WTC11 (cell line): ENCODE results near the gene GLG1. TPM values are rescaled to one million over a fixed set of nuclear protein-coding genes. Genes with fewer than 3 reads are reported as not detected.
A peak's percentile ranks its signal among the peaks of the same experiment; 100 is the strongest.

Source experiments
- ATAC-seq: fragments of 200-7000 bp; cut with Tn5 transposase; 2 replicates; pipeline ENCODE4 v1.10.0; 2021; ENCODE audit warnings: mild to moderate bottlenecking, moderate library complexity
- CTCF ChIA-PET: fragments of 300-600 bp; sonication (Branson Sonifier 250); formaldehyde crosslinking; loops from one replicate; lab custom pipeline; 2021; ENCODE audit warnings: antibody characterized with exemption; lab: Charles Lee
- POLR2A ChIA-PET: fragments of 350-600 bp; sonication (Branson Sonifier 250); formaldehyde crosslinking; loops from one replicate; lab custom pipeline; 2021; ENCODE audit warnings: antibody characterized with exemption; lab: Charles Lee
- DNase-seq: peaks from one replicate; pipeline ENCODE4 v3.0.0; 2021; ENCODE audit warnings: low spot score
- H3K27ac Mint-ChIP-seq: 2 replicates; pipeline ENCODE4 v1.8.0; 2021; ENCODE audit warnings: mixed read lengths
- H3K27me3 Mint-ChIP-seq: 2 replicates; pipeline ENCODE4 v1.8.0; 2021; ENCODE audit warnings: low read depth, mild to moderate bottlenecking, moderate library complexity, mixed read lengths
- H3K36me3 Mint-ChIP-seq: 2 replicates; pipeline ENCODE4 v1.8.0; 2021; ENCODE audit warnings: mixed read lengths
- H3K4me1 Mint-ChIP-seq: 2 replicates; pipeline ENCODE4 v1.8.0; 2022; ENCODE audit warnings: mixed read lengths
- H3K4me3 Mint-ChIP-seq: 2 replicates; pipeline ENCODE4 v1.8.0; 2021; ENCODE audit warnings: mild to moderate bottlenecking, moderate library complexity, mixed read lengths
- H3K9me3 Mint-ChIP-seq: 2 replicates; pipeline ENCODE4 v1.8.0; 2021; ENCODE audit warnings: mixed read lengths
- CREM ChIP-seq: sonication (generic); formaldehyde crosslinking; IDR thresholded peaks from 2 replicates; pipeline ENCODE4 v1.8.1; 2022; ENCODE audit warnings: mild to moderate bottlenecking, missing genetic modification reagents, moderate library complexity
- ESRRA ChIP-seq: sonication (generic); formaldehyde crosslinking; IDR thresholded peaks from 2 replicates; pipeline ENCODE4 v1.8.1; 2022; ENCODE audit warnings: mild to moderate bottlenecking, missing genetic modification reagents, borderline replicate concordance
- ETV6 ChIP-seq: sonication (generic); formaldehyde crosslinking; IDR thresholded peaks from 2 replicates; pipeline ENCODE4 v1.8.1; 2022; ENCODE audit warnings: mild to moderate bottlenecking, missing genetic modification reagents
- JUN ChIP-seq: sonication (generic); formaldehyde crosslinking; IDR thresholded peaks from 2 replicates; pipeline ENCODE4 v1.8.0; 2023; ENCODE audit warnings: mild to moderate bottlenecking, missing genetic modification reagents
- KAT7 ChIP-seq: sonication (generic); formaldehyde crosslinking; IDR thresholded peaks from 2 replicates; pipeline ENCODE4 v1.8.1; 2023; ENCODE audit warnings: missing genetic modification reagents, mild to moderate bottlenecking, borderline replicate concordance
- MXD4 ChIP-seq: fragments of 250-450 bp; sonication (Bioruptor Pico); IDR thresholded peaks from 2 replicates; pipeline ENCODE4 v1.8.0; 2021; ENCODE audit warnings: mild to moderate bottlenecking, moderate library complexity, borderline replicate concordance
- PRRX2 ChIP-seq: fragments of 250-450 bp; sonication (Bioruptor Pico); IDR thresholded peaks from 2 replicates; pipeline ENCODE4 v1.8.0; 2021; ENCODE audit warnings: mild to moderate bottlenecking
- RELA ChIP-seq: sonication (generic); formaldehyde crosslinking; IDR thresholded peaks from 2 replicates; pipeline ENCODE4 v1.8.1; 2022; ENCODE audit warnings: missing genetic modification reagents, mild to moderate bottlenecking, borderline replicate concordance
- SMAD3 ChIP-seq: sonication (generic); formaldehyde crosslinking; IDR thresholded peaks from 2 replicates; pipeline ENCODE4 v1.8.0; 2022; ENCODE audit warnings: missing genetic modification reagents, mild to moderate bottlenecking, borderline replicate concordance
- SMAD4 ChIP-seq: sonication (generic); formaldehyde crosslinking; IDR thresholded peaks from 2 replicates; pipeline ENCODE4 v1.8.0; 2022; ENCODE audit warnings: mild to moderate bottlenecking, missing genetic modification reagents
- TEAD4 ChIP-seq: sonication (generic); formaldehyde crosslinking; IDR thresholded peaks from 2 replicates; pipeline ENCODE4 v1.8.0; 2022; ENCODE audit warnings: mild to moderate bottlenecking, missing genetic modification reagents
- TP53 ChIP-seq: sonication (generic); formaldehyde crosslinking; IDR thresholded peaks from 2 replicates; pipeline ENCODE4 v1.8.1; 2023; ENCODE audit warnings: mild to moderate bottlenecking, missing genetic modification reagents
- ZNF138 ChIP-seq: sonication (generic); formaldehyde crosslinking; conservative IDR thresholded peaks from 2 replicates; pipeline ENCODE4 v1.8.1; 2022; ENCODE audit warnings: mild to moderate bottlenecking, moderate library complexity, missing genetic modification reagents
- total RNA-seq: library from RNA; stranded (reverse); gene quantifications from 3 replicates; pipeline ENCODE4 v1.2.3, GENCODE V29; 2021
- TF ChIP-seq, protein P1 (sequence below): sonication (generic); formaldehyde crosslinking; IDR thresholded peaks from 2 replicates; pipeline ENCODE4 v1.8.0; 2022; ENCODE audit warnings: mild to moderate bottlenecking, missing genetic modification reagents
- TF ChIP-seq, protein P2 (sequence below): sonication (generic); formaldehyde crosslinking; IDR thresholded peaks from 2 replicates; pipeline ENCODE4 v1.8.0; 2023; ENCODE audit warnings: missing genetic modification reagents
- TF ChIP-seq, protein P3 (sequence below): fragments of 250-450 bp; sonication (Bioruptor Pico); IDR thresholded peaks from 2 replicates; pipeline ENCODE4 v1.9.0; 2021; ENCODE audit warnings: mild to moderate bottlenecking
- TF ChIP-seq, protein P4 (sequence below): sonication (generic); formaldehyde crosslinking; IDR thresholded peaks from 2 replicates; pipeline ENCODE4 v1.8.1; 2023; ENCODE audit warnings: mild to moderate bottlenecking, missing genetic modification reagents
- TF ChIP-seq, protein P5 (sequence below): sonication (generic); formaldehyde crosslinking; IDR thresholded peaks from 2 replicates; pipeline ENCODE4 v1.8.0; 2022; ENCODE audit warnings: missing genetic modification reagents
- TF ChIP-seq, protein P6 (sequence below): sonication (generic); formaldehyde crosslinking; IDR thresholded peaks from 2 replicates; pipeline ENCODE4 v1.8.1; 2023; ENCODE audit warnings: mild to moderate bottlenecking, moderate library complexity, missing genetic modification reagents

Gene GLG1
- total RNA-seq, 1 experiment from 2014 or later: 156 TPM

DNA sequence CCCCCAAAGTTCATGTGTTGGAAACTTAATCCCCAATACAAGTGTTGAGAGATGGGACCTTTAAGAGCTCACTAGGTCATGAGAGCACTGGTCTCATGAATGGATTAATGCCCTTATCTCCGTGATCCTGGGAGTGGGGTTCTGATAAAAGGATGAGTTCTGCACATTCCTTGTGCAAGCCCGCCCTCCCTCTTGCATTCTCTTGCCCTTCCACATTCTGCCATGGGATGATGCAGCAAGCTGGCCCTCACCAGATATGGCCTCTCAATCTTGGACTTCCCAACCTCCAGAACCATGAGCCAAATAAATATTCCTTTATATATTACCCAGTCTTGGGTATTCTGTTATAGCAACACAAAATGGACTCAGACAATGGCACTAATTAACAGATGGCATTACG, 14.1 kb downstream of the GLG1 start:
- ATAC-seq (no peak), DNase-seq (no peak)
- ChIA-PET POLR2A (interaction anchor here (0.6 to 1.0 kb wide), 2 partner anchors 14 to 85 kb away, joined by 3 to 5 read pairs; partner anchors contain the start of gene GLG1), CTCF (interaction anchor here (0.6 kb wide), 1 partner anchor 606 kb away, joined by 3 read pairs; no protein-coding TSS in a partner anchor)
- no peaks in the 10 kb centered on the region for H3K27me3 Mint-ChIP-seq
- H3K9me3 Mint-ChIP-seq: no peaks in the 10 kb centered on the region
- peaks cover 12% of the 10 kb centered on the region for H3K36me3 Mint-ChIP-seq
- H3K4me1 Mint-ChIP-seq: peaks cover 12% of the 10 kb centered on the region
- TF ChIP-seq ZNF138 (CRISPR knock-in tag): no peak
- no peak for TF ChIP-seq KAT7
- TF ChIP-seq, protein P1, sequence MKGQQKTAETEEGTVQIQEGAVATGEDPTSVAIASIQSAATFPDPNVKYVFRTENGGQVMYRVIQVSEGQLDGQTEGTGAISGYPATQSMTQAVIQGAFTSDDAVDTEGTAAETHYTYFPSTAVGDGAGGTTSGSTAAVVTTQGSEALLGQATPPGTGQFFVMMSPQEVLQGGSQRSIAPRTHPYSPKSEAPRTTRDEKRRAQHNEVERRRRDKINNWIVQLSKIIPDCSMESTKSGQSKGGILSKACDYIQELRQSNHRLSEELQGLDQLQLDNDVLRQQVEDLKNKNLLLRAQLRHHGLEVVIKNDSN (CRISPR knock-in tag): no peak
- TF ChIP-seq TP53 (CRISPR knock-in tag): no peak
- TF ChIP-seq, protein P2, sequence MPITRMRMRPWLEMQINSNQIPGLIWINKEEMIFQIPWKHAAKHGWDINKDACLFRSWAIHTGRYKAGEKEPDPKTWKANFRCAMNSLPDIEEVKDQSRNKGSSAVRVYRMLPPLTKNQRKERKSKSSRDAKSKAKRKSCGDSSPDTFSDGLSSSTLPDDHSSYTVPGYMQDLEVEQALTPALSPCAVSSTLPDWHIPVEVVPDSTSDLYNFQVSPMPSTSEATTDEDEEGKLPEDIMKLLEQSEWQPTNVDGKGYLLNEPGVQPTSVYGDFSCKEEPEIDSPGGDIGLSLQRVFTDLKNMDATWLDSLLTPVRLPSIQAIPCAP: no peak
- TF ChIP-seq SMAD4: no peak
- TF ChIP-seq PRRX2: no peak
- TF ChIP-seq, protein P3, sequence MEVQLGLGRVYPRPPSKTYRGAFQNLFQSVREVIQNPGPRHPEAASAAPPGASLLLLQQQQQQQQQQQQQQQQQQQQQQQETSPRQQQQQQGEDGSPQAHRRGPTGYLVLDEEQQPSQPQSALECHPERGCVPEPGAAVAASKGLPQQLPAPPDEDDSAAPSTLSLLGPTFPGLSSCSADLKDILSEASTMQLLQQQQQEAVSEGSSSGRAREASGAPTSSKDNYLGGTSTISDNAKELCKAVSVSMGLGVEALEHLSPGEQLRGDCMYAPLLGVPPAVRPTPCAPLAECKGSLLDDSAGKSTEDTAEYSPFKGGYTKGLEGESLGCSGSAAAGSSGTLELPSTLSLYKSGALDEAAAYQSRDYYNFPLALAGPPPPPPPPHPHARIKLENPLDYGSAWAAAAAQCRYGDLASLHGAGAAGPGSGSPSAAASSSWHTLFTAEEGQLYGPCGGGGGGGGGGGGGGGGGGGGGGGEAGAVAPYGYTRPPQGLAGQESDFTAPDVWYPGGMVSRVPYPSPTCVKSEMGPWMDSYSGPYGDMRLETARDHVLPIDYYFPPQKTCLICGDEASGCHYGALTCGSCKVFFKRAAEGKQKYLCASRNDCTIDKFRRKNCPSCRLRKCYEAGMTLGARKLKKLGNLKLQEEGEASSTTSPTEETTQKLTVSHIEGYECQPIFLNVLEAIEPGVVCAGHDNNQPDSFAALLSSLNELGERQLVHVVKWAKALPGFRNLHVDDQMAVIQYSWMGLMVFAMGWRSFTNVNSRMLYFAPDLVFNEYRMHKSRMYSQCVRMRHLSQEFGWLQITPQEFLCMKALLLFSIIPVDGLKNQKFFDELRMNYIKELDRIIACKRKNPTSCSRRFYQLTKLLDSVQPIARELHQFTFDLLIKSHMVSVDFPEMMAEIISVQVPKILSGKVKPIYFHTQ (CRISPR knock-in tag): no peak
- no peak overlapping the region; the same call in 1 of the 2 replicates for H3K27ac Mint-ChIP-seq
- H3K4me3 Mint-ChIP-seq: no peak overlapping the region

DNA sequence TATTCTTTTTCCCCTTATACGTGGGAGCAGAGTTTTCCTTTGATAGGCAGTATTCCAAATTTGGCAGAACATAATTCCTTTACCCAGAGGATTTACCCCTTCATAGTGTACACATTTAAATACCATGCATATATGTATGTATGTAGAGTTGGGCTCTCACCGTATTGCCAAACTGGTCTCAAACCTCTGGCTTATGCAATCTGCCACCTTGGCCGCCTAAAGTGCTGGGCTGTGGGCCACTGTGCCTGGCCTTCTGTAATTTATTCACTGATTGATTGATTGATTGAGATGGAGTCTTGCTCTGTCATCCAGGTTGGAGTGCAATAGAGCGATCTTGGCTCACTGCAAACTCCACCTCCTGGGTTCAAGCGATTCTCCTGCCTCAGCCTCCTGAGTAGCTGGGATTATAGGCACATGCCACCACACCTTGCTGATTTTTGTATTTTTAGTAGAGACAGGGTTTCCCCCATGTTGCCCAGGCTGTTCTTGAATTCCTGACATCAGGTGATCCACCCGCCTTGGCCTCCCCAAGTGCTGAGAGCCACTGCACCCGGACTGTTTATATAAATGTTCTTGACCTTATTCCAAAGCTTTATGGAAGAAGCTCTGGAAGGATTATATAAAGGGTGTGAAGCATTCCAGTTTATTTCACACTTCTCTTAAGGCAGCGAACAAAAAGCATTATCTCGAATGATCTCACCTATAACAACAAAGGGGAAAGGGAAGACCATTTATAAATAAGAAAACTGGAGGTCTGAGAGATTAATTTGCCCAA, 14.9 kb downstream of the GLG1 start:
- Mint-ChIP-seq H3K9me3 (no peaks in the 10 kb centered on the region), H3K27me3 (no peaks in the 10 kb centered on the region), H3K36me3 (peaks cover 12% of the 10 kb centered on the region), H3K4me3 (no peak overlapping the region), H3K4me1 (peaks cover 17% of the 10 kb centered on the region), H3K27ac (peak overlapping the region; percentile 17; the same call in 1 of the 2 replicates)
- ChIA-PET CTCF (no interaction called here), POLR2A (interaction anchor here (0.5 to 1.0 kb wide), 3 partner anchors 15 to 119 kb away, joined by 3 to 4 read pairs (median 3); partner anchors contain the start of gene GLG1)
- DNase-seq (no peak), ATAC-seq (no peak)
- TF ChIP-seq TEAD4 (no peak), KAT7 (no peak), JUN (CRISPR knock-in tag) (no peak), SMAD3 (CRISPR knock-in tag) (no peak), ESRRA (CRISPR knock-in tag) (no peak), RELA (no peak), ETV6 (CRISPR knock-in tag) (no peak), MXD4 (CRISPR knock-in tag) (no peak), ZNF138 (CRISPR knock-in tag) (no peak), CREM (no peak)
- TF ChIP-seq, protein P4, sequence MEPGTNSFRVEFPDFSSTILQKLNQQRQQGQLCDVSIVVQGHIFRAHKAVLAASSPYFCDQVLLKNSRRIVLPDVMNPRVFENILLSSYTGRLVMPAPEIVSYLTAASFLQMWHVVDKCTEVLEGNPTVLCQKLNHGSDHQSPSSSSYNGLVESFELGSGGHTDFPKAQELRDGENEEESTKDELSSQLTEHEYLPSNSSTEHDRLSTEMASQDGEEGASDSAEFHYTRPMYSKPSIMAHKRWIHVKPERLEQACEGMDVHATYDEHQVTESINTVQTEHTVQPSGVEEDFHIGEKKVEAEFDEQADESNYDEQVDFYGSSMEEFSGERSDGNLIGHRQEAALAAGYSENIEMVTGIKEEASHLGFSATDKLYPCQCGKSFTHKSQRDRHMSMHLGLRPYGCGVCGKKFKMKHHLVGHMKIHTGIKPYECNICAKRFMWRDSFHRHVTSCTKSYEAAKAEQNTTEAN (CRISPR knock-in tag): no peak
- TF ChIP-seq, protein P5, sequence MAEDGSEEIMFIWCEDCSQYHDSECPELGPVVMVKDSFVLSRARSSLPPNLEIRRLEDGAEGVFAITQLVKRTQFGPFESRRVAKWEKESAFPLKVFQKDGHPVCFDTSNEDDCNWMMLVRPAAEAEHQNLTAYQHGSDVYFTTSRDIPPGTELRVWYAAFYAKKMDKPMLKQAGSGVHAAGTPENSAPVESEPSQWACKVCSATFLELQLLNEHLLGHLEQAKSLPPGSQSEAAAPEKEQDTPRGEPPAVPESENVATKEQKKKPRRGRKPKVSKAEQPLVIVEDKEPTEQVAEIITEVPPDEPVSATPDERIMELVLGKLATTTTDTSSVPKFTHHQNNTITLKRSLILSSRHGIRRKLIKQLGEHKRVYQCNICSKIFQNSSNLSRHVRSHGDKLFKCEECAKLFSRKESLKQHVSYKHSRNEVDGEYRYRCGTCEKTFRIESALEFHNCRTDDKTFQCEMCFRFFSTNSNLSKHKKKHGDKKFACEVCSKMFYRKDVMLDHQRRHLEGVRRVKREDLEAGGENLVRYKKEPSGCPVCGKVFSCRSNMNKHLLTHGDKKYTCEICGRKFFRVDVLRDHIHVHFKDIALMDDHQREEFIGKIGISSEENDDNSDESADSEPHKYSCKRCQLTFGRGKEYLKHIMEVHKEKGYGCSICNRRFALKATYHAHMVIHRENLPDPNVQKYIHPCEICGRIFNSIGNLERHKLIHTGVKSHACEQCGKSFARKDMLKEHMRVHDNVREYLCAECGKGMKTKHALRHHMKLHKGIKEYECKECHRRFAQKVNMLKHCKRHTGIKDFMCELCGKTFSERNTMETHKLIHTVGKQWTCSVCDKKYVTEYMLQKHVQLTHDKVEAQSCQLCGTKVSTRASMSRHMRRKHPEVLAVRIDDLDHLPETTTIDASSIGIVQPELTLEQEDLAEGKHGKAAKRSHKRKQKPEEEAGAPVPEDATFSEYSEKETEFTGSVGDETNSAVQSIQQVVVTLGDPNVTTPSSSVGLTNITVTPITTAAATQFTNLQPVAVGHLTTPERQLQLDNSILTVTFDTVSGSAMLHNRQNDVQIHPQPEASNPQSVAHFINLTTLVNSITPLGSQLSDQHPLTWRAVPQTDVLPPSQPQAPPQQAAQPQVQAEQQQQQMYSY (CRISPR knock-in tag): no peak
- TF ChIP-seq, protein P6, sequence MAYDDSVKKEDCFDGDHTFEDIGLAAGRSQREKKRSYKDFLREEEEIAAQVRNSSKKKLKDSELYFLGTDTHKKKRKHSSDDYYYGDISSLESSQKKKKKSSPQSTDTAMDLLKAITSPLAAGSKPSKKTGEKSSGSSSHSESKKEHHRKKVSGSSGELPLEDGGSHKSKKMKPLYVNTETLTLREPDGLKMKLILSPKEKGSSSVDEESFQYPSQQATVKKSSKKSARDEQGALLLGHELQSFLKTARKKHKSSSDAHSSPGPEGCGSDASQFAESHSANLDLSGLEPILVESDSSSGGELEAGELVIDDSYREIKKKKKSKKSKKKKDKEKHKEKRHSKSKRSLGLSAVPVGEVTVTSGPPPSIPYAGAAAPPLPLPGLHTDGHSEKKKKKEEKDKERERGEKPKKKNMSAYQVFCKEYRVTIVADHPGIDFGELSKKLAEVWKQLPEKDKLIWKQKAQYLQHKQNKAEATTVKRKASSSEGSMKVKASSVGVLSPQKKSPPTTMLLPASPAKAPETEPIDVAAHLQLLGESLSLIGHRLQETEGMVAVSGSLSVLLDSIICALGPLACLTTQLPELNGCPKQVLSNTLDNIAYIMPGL (CRISPR knock-in tag): no peak
